ENCODE results near the gene OR2A42.
"Not testable (repeated sequence)": the region's sequence is repeated elsewhere in the genome, so short reads cannot be mapped to it uniquely, and the experiment has no call there.

DNA sequence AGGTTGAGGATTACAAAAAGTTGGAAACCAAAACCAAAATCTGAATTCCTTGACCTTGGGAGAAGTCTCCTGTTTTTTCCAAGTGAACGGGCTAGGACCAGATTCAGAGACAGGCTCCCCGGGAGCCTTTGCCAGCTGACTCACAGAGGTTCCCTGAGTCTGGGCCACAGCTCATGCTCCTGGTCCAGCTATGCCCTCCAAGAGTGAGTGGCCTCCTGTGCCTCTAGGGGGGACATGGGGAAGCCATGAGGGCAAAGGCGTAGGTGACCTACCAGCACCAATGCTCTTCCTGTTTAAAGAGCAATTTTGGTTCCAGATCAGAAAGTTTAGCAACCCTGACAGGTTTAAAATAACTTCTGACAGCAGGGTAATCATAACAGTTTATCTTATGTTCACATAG, 10.6 kb downstream of the OR2A42 start:
- TF ChIP-seq POLR2A (IDR thresholded peaks at IDR 0.05; ENCODE audit: low read length); GATA1 (IDR thresholded peaks at IDR 0.05; ENCODE audit: low read depth, low read length): not testable (repeated sequence)
